ENCODE results near the gene ANOS1. TPM values are rescaled to one million over a fixed set of nuclear protein-coding genes. Genes with fewer than 3 reads are reported as not detected.

ANOS1 gene
- total RNA-seq, 1 donor from 2014 or later, result 19.9 TPM

DNA sequence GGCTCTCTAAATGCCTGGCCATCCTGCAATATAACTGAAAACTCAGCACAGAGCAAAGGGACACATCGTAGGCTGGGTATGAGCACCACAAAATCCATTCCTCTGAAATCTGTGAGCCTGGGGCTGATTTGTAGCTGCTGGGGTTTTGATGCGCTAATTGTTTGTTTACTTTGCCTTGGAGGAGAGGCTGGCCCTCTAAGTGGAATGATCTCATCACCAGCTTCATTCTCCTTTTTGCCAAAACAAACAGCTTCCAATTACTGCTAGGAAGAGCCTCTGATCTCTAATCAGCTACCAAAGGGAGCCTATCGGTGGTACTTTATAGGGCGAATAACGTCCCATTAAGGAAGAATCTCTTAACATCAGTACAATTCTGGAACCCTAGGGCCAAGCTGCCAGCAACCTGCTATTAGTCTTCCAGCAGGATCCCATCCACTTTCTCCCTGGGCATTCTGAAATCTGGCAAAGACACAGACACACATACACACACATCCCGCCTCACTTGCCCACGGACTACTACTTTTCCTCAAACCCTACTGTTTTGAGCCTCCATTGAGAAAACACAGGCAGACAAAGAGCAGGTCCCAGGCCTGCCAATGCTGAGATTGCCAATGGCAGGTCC lies 5.8 kb downstream of the ANOS1 start:
- Mint-ChIP-seq H3K27me3 (peaks cover 77% of the 10 kb centered on the region), H3K27ac (no peak overlapping the region), H3K4me1 (ENCODE audit: unreplicated experiment) (peaks cover 30% of the 10 kb centered on the region), H3K9me3 (no peaks in the 10 kb centered on the region), H3K4me3 (no peak overlapping the region), H3K36me3 (peaks cover 5% of the 10 kb centered on the region)
- no peak for DNase-seq (ENCODE audit: extremely low spot score, unreplicated experiment)
- TF ChIP-seq CTCF (conservative IDR thresholded peaks at IDR 0.05), result no peak

GRCh38 chrX:8724300-8724699 lies 7.6 kb downstream of the ANOS1 start:
- Mint-ChIP-seq H3K4me1 (ENCODE audit: unreplicated experiment) (peaks cover 31% of the 10 kb centered on the region), H3K27ac (no peak overlapping the region), H3K4me3 (no peak overlapping the region), H3K27me3 (peaks cover 62% of the 10 kb centered on the region), H3K36me3 (peaks cover 5% of the 10 kb centered on the region), H3K9me3 (no peaks in the 10 kb centered on the region)
- TF ChIP-seq CTCF (conservative IDR thresholded peaks at IDR 0.05), result peak; percentile 65
- no peak for DNase-seq (ENCODE audit: extremely low spot score, unreplicated experiment)

GRCh38 chrX:8721536-8721935 lies 10.4 kb downstream of the ANOS1 start:
- Mint-ChIP-seq H3K4me1 (ENCODE audit: unreplicated experiment) (peaks cover 26% of the 10 kb centered on the region), H3K9me3 (peaks cover 7% of the 10 kb centered on the region), H3K36me3 (peaks cover 5% of the 10 kb centered on the region), H3K27me3 (peaks cover 41% of the 10 kb centered on the region), H3K27ac (no peak overlapping the region), H3K4me3 (peak overlapping the region; percentile 8)
- TF ChIP-seq CTCF (conservative IDR thresholded peaks at IDR 0.05), result no peak
- no peak for DNase-seq (ENCODE audit: extremely low spot score, unreplicated experiment)

- Mint-ChIP-seq H3K4me3 (no peak overlapping the region), H3K27me3 (peaks cover 36% of the 10 kb centered on the region), H3K4me1 (ENCODE audit: unreplicated experiment) (peaks cover 16% of the 10 kb centered on the region), H3K36me3 (peaks cover 5% of the 10 kb centered on the region), H3K9me3 (peaks cover 7% of the 10 kb centered on the region), H3K27ac (no peak overlapping the region)
- no peak for TF ChIP-seq CTCF (conservative IDR thresholded peaks at IDR 0.05)
- no peak for DNase-seq (ENCODE audit: extremely low spot score, unreplicated experiment)
Observed at GRCh38 chrX:8720136-8720535, 11.8 kb downstream of the ANOS1 start.

- Mint-ChIP-seq H3K4me1 (ENCODE audit: unreplicated experiment) (peaks cover 19% of the 10 kb centered on the region), H3K36me3 (peaks cover 5% of the 10 kb centered on the region), H3K4me3 (no peak overlapping the region), H3K9me3 (peaks cover 7% of the 10 kb centered on the region), H3K27me3 (peaks cover 18% of the 10 kb centered on the region), H3K27ac (no peak overlapping the region)
- no peak for DNase-seq (ENCODE audit: extremely low spot score, unreplicated experiment)
- TF ChIP-seq CTCF (conservative IDR thresholded peaks at IDR 0.05), result no peak
Observed at GRCh38 chrX:8717354-8717753, 14.6 kb downstream of the ANOS1 start.
